Muscle layer of duodenum (tissue), 2 donors: ENCODE data around the gene EPS8L3.
A peak's percentile ranks its signal among the peaks of the same experiment; 100 is the strongest.
"Not testable (repeated sequence)": the region's sequence is repeated elsewhere in the genome, so short reads cannot be mapped to it uniquely, and the experiment has no call there.

ENCODE experiments used
- H3K27ac ChIP-seq: one replicate; pipeline ENCODE4 v1.7.0; 2013; ENCODE audit warnings: mild to moderate bottlenecking, low read length
- H3K27me3 ChIP-seq: one replicate; pipeline ENCODE4 v1.7.0; 2013; ENCODE audit warnings: low read depth, mild to moderate bottlenecking, control low read depth, low read length
- H3K36me3 ChIP-seq, 2 donors: one replicate each; pipeline ENCODE4 v1.7.0; 2013; ENCODE audit warnings: low read length in 2 of 2, control low read depth in 1 of 2, mild to moderate bottlenecking in 1 of 2; ENCODE audit not compliant: insufficient read depth in 2 of 2, control insufficient read depth in 1 of 2
- H3K4me1 ChIP-seq, 2 donors: one replicate each; pipeline ENCODE4 v1.7.0; 2013; ENCODE audit warnings: low read length in 2 of 2, mild to moderate bottlenecking in 2 of 2, control low read depth in 1 of 2, moderate library complexity in 1 of 2; ENCODE audit not compliant: insufficient read depth in 2 of 2, control insufficient read depth in 1 of 2
- H3K4me3 ChIP-seq, 2 donors: one replicate each; pipeline ENCODE4 v1.7.0; 2013; ENCODE audit warnings: low read length in 2 of 2, low read depth in 1 of 2, mild to moderate bottlenecking in 1 of 2
- H3K9me3 ChIP-seq, 2 donors: one replicate each; pipeline ENCODE4 v1.7.0; 2013; ENCODE audit warnings: low read length in 2 of 2, control low read depth in 1 of 2, mild to moderate bottlenecking in 1 of 2; ENCODE audit not compliant: control insufficient read depth in 1 of 2
- donor health status: healthy.

Gene EPS8L3

GRCh38 chr1:109757936-109758786 is 5.6 kb downstream of the EPS8L3 start:
- Histone ChIP-seq H3K9me3 (no peaks in the 10 kb centered on the region), H3K27ac (no peak overlapping the region), H3K36me3 (no peaks in the 10 kb centered on the region), H3K4me3 (no peak overlapping the region), H3K27me3 (no peaks in the 10 kb centered on the region), H3K4me1 (peaks cover 0 to 13% of the 10 kb centered on the region in 2 donors)

- H3K9me3 ChIP-seq = no peaks in the 10 kb centered on the region
- peaks cover 0 to 13% of the 10 kb centered on the region in 2 donors for H3K4me1 ChIP-seq
- H3K27ac ChIP-seq = no peak overlapping the region
- no peaks in the 10 kb centered on the region for H3K27me3 ChIP-seq
- no peaks in the 10 kb centered on the region for H3K36me3 ChIP-seq
- H3K4me3 ChIP-seq = no peak overlapping the region
Observed at GRCh38 chr1:109756848-109757521, 6.7 kb downstream of the EPS8L3 start.

GRCh38 chr1:109756325-109756724 is 7.4 kb downstream of the EPS8L3 start:
- not testable (repeated sequence) for H3K27me3 ChIP-seq, H3K36me3 ChIP-seq, H3K27ac ChIP-seq, H3K9me3 ChIP-seq, H3K4me3 ChIP-seq
- peaks cover 0 to 10% of the 10 kb centered on the region in 2 donors for H3K4me1 ChIP-seq

- Histone ChIP-seq H3K27me3 (no peaks in the 10 kb centered on the region), H3K4me1 (no peaks in the 10 kb centered on the region), H3K4me3 (no peak overlapping the region), H3K27ac (no peak overlapping the region), H3K9me3 (no peaks in the 10 kb centered on the region), H3K36me3 (peaks cover 0 to 3% of the 10 kb centered on the region in 2 donors)
Observed at GRCh38 chr1:109754738-109755137, 9.0 kb downstream of the EPS8L3 start.

- Histone ChIP-seq H3K36me3 (peaks cover 0 to 3% of the 10 kb centered on the region in 2 donors), H3K4me3 (no peak overlapping the region), H3K9me3 (no peaks in the 10 kb centered on the region), H3K27ac (no peak overlapping the region), H3K4me1 (no peaks in the 10 kb centered on the region), H3K27me3 (peaks cover 3% of the 10 kb centered on the region)
Observed at GRCh38 chr1:109751531-109752260, 12.0 kb downstream of the EPS8L3 start.

- Histone ChIP-seq H3K36me3 (peaks cover 0 to 3% of the 10 kb centered on the region in 2 donors), H3K27me3 (peaks cover 3% of the 10 kb centered on the region), H3K4me1 (no peaks in the 10 kb centered on the region), H3K27ac (no peak overlapping the region), H3K4me3 (no peak overlapping the region), H3K9me3 (no peaks in the 10 kb centered on the region)
Observed at GRCh38 chr1:109750920-109751319, 12.8 kb downstream of the EPS8L3 start.

- no peaks in the 10 kb centered on the region for H3K4me1 ChIP-seq
- H3K27ac ChIP-seq = no peak overlapping the region
- H3K9me3 ChIP-seq = no peaks in the 10 kb centered on the region
- peaks cover 3% of the 10 kb centered on the region for H3K27me3 ChIP-seq
- H3K4me3 ChIP-seq = no peak overlapping the region
- peaks cover 0 to 3% of the 10 kb centered on the region in 2 donors for H3K36me3 ChIP-seq
Observed at GRCh38 chr1:109750241-109750882, 13.4 kb downstream of the EPS8L3 start.

GRCh38 chr1:109749221-109749620 is 14.5 kb downstream of the EPS8L3 start:
- Histone ChIP-seq H3K4me3 (no peak overlapping the region), H3K27me3 (peaks cover 3% of the 10 kb centered on the region), H3K9me3 (no peaks in the 10 kb centered on the region), H3K27ac (no peak overlapping the region), H3K36me3 (peaks cover 0 to 3% of the 10 kb centered on the region in 2 donors), H3K4me1 (no peaks in the 10 kb centered on the region)

- H3K27ac ChIP-seq, H3K4me3 ChIP-seq, H3K4me1 ChIP-seq, H3K36me3 ChIP-seq, H3K9me3 ChIP-seq, H3K27me3 ChIP-seq: not testable (repeated sequence)
Observed at GRCh38 chr1:109748311-109748710, 15.4 kb downstream of the EPS8L3 start.

GRCh38 chr1:109740615-109741373 is 22.9 kb downstream of the EPS8L3 start, which contains the start of gene GSTM3:
GSTM3 (minus strand) TSS chr1:109741038; CDS start chr1:109740287, 751 bp downstream.
- H3K36me3 ChIP-seq = peaks cover 18 to 20% of the 10 kb centered on the region in 2 donors
- no peaks in the 10 kb centered on the region for H3K27me3 ChIP-seq
- H3K9me3 ChIP-seq = no peaks in the 10 kb centered on the region
- H3K4me3 ChIP-seq = peak within 1 kb of the TSS; percentile 64 to 79
- H3K27ac ChIP-seq = peak within 1 kb of the TSS; percentile 51
- peaks cover 4 to 14% of the 10 kb centered on the region in 2 donors for H3K4me1 ChIP-seq
